SU-DHL-6 (cell line): ENCODE results near the gene CAMK1D.

Source experiments
- H2AFZ ChIP-seq: fragments of 200-600 bp; sonication (generic); 2 replicates; pipeline ENCODE4 v1.6.1; 2014; ENCODE audit warnings: low read depth, mild to moderate bottlenecking, moderate library complexity, mixed read lengths, antibody characterized with exemption, low read length; ENCODE audit not compliant: severe bottlenecking
- H3F3A ChIP-seq: fragments of 200-600 bp; shearing (Covaris generic); 2 replicates; pipeline ENCODE4 v1.6.0; 2016; ENCODE audit warnings: antibody characterized with exemption, mild to moderate bottlenecking; ENCODE audit not compliant: insufficient read depth
- H3K27ac ChIP-seq: fragments of 200-600 bp; sonication (generic); 2 replicates; pipeline ENCODE4 v1.5.1; 2016; ENCODE audit warnings: low read depth, mild to moderate bottlenecking, low read length, moderate library complexity, mixed read lengths
- H3K27me3 ChIP-seq: fragments of 200-600 bp; sonication (generic), shearing (Covaris generic); 2 replicates; pipeline ENCODE4 v1.6.0; 2014; ENCODE audit warnings: mild to moderate bottlenecking, low read length
- H3K36me3 ChIP-seq: fragments of 200-600 bp; sonication (generic); 2 replicates; pipeline ENCODE4 v1.6.1; 2014; ENCODE audit warnings: mild to moderate bottlenecking, low read length, mixed read lengths
- H3K4me2 ChIP-seq: fragments of 300-600, 200-600 bp; shearing (Covaris generic), sonication (generic); 2 replicates; pipeline ENCODE4 v1.6.0; 2014; ENCODE audit warnings: low read length, low read depth, mild to moderate bottlenecking; ENCODE audit not compliant: poor library complexity, severe bottlenecking
- H3K4me3 ChIP-seq: fragments of 200-600 bp; sonication (generic); 2 replicates; pipeline ENCODE4 v1.5.1; 2014; ENCODE audit warnings: antibody characterized with exemption, low read length, mild to moderate bottlenecking, mixed read lengths; ENCODE audit not compliant: insufficient read depth, poor library complexity, severe bottlenecking
- H3K79me2 ChIP-seq: fragments of 200-600 bp; sonication (generic); 2 replicates; pipeline ENCODE4 v1.6.1; 2014; ENCODE audit warnings: mild to moderate bottlenecking, low read length, moderate library complexity; ENCODE audit not compliant: insufficient read depth
- H3K9ac ChIP-seq: fragments of 200-600 bp; sonication (generic); 2 replicates; pipeline ENCODE4 v1.7.0; 2014; ENCODE audit warnings: mild to moderate bottlenecking, low read length
- H3K9me2 ChIP-seq: fragments of 200-600 bp; sonication (generic); replicated peaks from 2 replicates; pipeline ENCODE4 v1.6.1; 2014; ENCODE audit warnings: low read length; ENCODE audit not compliant: insufficient read depth
- H3K9me3 ChIP-seq: fragments of 200-600 bp; sonication (generic); 2 replicates; pipeline ENCODE4 v1.6.1; 2014; ENCODE audit warnings: low read length, mixed read lengths; ENCODE audit not compliant: insufficient read depth
- H4K20me1 ChIP-seq: fragments of 200-600 bp; sonication (generic); 2 replicates; pipeline ENCODE4 v1.6.1; 2014; ENCODE audit warnings: low read depth, mild to moderate bottlenecking, antibody characterized with exemption, low read length, moderate library complexity, mixed read lengths
- CTCF ChIP-seq: fragments of 200-600 bp; sonication (generic); IDR thresholded peaks from one replicate; pipeline ENCODE4 v1.5.1; 2017; ENCODE audit warnings: antibody characterized with exemption, mild to moderate bottlenecking, low read length, moderate library complexity; ENCODE audit not compliant: insufficient read depth, poor library complexity, severe bottlenecking
- EZH2phosphoT487 ChIP-seq: fragments of 200-600 bp; sonication (generic), shearing (Covaris generic); conservative IDR thresholded peaks from 2 replicates; pipeline ENCODE4 v1.6.1; 2018; ENCODE audit warnings: mild to moderate bottlenecking, antibody characterized with exemption, low read length, moderate library complexity, mixed read lengths

CAMK1D gene

GRCh38 chr10:12501841-12502525 lies 152.6 kb downstream of the CAMK1D start:
- TF ChIP-seq CTCF: no peak
- no peak for TF ChIP-seq EZH2phosphoT487
- H3K27me3 ChIP-seq: no peaks in the 10 kb centered on the region
- H3K9me2 ChIP-seq: no peaks in the 10 kb centered on the region

GRCh38 chr10:12502526-12503274 lies 153.4 kb downstream of the CAMK1D start:
- Histone ChIP-seq H3K79me2 (peaks cover 100% of the 10 kb centered on the region), H3K9ac (no peak overlapping the region), H3K36me3 (no peaks in the 10 kb centered on the region), H4K20me1 (no peaks in the 10 kb centered on the region; the same call in 1 of the 2 replicates), H3K27ac (no peak overlapping the region), H3F3A (no peaks in the 10 kb centered on the region), H3K9me3 (no peaks in the 10 kb centered on the region), H2AFZ (no peak overlapping the region), H3K4me3 (no peak overlapping the region), H3K4me2 (no peak overlapping the region), H3K9me2 (no peaks in the 10 kb centered on the region), H3K27me3 (no peaks in the 10 kb centered on the region)
- no peak for TF ChIP-seq EZH2phosphoT487
- TF ChIP-seq CTCF: no peak

More at GRCh38 chr10:12501841-12502525, 152.6 kb downstream of the CAMK1D start:
- H3K79me2 ChIP-seq: peaks cover 100% of the 10 kb centered on the region
- H3K4me3 ChIP-seq: no peak overlapping the region
- no peak overlapping the region for H3K27ac ChIP-seq
- H3K36me3 ChIP-seq: no peaks in the 10 kb centered on the region
- no peaks in the 10 kb centered on the region; the same call in 1 of the 2 replicates for H4K20me1 ChIP-seq
- no peak overlapping the region for H2AFZ ChIP-seq
- H3K4me2 ChIP-seq: no peak overlapping the region
- no peak overlapping the region for H3K9ac ChIP-seq
- H3F3A ChIP-seq: no peaks in the 10 kb centered on the region
- no peaks in the 10 kb centered on the region for H3K9me3 ChIP-seq

- Histone ChIP-seq H4K20me1 (no peaks in the 10 kb centered on the region; the same call in 1 of the 2 replicates), H3F3A (no peaks in the 10 kb centered on the region)
- TF ChIP-seq EZH2phosphoT487 (no peak), CTCF (no peak)
Observed at GRCh38 chr10:12503311-12503710, 154.0 kb downstream of the CAMK1D start.

More at GRCh38 chr10:12503311-12503710, 154.0 kb downstream of the CAMK1D start:
- no peak overlapping the region for H3K4me3 ChIP-seq
- H3K9me2 ChIP-seq: no peaks in the 10 kb centered on the region
- no peak overlapping the region for H3K9ac ChIP-seq
- H3K9me3 ChIP-seq: no peaks in the 10 kb centered on the region
- no peaks in the 10 kb centered on the region for H3K36me3 ChIP-seq
- no peak overlapping the region for H3K27ac ChIP-seq
- no peaks in the 10 kb centered on the region for H3K27me3 ChIP-seq
- H3K4me2 ChIP-seq: no peak overlapping the region
- no peak overlapping the region for H2AFZ ChIP-seq
- peaks cover 100% of the 10 kb centered on the region for H3K79me2 ChIP-seq
